Dermis blood vessel endothelial cell (primary cell): ENCODE data around the gene REEP3. TPM values are rescaled to one million over a fixed set of nuclear protein-coding genes. Genes with fewer than 3 reads are reported as not detected.
"Not testable (repeated sequence)": the region's sequence is repeated elsewhere in the genome, so short reads cannot be mapped to it uniquely, and the experiment has no call there.

Experiments
- DNase-seq: peaks from one replicate; pipeline ENCODE4 v3.0.0; 2010
- total RNA-seq: library from RNA; depleted of rRNA; stranded (reverse); fragments of >200 nt; gene quantifications from 2 replicates; pipeline ENCODE4 v1.2.3, GENCODE V29; 2014

Gene REEP3
- total RNA-seq, 1 donor from 2014 or later = 67.6 TPM

DNA sequence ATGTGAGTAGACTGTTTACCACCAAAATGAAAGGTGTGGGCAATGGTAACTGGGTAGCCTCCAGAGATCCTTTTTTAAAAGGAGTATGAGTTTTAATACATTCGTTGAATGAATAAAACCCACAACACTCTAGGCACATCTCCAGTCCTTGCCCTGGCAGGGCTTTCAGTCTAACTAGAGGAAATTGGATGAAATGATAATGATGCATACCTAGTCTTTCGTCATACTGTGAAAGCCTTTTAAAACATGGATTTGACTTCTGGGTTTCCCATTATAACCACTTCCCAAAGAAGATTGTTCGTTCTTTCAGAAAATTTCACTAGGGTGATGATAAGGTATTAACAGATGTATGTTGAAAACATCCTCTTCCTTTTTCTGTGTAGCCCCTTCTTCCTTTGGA, 110.8 kb downstream of the REEP3 start:
- no peak for DNase-seq

DNA sequence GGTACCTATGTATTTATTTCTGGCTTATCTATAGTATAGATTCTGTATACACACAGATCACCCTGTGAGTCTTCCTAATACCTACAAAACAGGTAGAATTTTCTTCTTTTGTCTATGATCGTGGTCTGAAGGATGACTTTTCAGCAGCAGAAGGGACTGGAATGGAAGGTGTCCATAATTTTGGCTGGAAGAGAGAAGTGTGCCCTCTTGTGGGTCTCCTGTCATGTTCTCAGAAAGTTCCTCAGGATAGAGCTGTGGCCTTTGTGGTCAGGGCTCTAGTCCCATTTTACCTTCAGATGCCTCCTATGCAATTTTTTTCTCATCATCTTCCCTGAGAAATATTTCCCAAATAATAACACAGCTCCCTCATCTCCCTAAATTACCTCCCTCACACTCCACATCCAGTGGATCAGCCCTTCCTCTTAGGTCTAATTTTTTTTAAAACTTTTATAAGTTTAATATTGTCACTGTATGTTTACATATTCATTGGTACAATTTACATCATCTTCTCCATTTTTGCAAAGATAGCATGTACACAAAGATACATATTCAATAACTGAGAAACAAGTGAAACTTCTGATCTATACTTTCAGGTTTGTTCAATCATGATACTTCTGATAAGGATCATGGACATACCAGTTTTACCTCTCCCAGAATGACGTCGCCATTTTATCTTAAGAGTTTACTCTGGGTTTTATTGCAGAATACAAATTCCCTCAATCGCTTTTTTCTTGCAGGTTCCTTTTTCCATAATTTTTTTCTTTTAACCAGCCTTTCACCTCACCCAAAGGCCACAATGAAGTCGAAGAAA, 112.7 kb downstream of the REEP3 start:
- peak; percentile 81 for DNase-seq

DNA sequence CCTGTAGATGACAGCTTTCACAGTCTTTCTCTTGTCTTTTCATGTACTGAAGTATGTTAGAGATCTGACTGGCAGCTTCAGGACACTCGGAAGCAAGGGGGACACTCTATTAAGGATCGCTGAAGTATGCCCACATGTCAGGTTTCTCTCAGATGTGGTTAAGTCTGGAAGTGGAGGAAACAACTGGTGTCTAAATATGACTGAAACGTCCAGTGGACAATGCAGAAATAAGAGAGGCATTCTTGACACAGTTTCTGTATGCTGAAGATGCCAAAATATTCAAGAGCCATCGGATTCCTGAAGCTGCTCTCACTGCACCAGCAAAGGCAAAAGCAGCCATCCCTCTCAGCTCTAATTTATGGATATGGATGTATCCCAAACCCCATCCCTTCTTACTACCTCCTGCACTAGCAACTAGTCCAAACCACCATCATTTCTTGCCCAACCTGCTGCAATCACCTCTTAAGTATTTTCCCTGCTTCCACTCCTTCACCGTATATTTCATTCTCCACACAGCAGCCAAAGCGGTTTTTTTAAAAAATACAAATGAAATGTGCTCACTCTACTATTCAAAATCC, 113.4 kb downstream of the REEP3 start:
- no peak for DNase-seq

DNA sequence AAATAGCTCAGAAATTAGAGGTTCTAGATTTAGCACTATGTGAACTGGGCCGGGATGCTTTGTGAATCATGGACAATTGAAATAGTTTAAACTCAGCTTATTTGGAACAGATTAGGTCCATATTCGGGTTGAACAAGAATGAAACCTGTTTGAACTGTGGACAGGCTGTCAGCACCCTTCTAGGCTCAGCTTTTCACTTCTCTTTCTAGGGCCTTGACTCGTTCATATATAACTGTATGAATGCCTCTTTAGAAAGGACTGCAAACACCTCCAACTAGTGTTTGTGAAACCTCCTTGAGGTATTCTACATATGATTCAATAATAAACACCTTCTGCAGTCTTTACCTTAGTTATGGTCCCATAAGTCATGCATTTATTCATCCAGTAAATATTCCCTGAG, 115.6 kb downstream of the REEP3 start:
- DNase-seq = no peak

DNA sequence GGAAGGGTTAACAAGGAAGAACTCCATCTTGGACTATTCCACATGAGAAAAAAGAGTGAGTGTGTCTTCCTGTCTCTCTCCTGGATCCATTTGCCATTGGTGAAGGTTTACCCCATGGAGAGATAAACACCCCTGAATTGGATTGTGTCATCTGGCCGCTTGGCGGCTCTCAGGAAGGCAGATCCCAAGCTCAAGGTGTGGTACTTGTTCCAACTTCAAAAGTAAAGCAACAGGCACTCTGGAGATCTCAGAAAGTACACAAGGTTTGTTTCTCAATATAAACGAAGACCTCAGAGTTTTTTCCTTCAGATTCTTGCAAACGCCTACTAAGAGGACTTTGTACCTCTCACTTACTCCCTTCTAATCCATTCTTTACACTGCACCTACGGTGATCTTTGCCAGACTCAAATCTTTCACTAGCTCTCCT, 116.7 kb downstream of the REEP3 start:
- no peak for DNase-seq

DNA sequence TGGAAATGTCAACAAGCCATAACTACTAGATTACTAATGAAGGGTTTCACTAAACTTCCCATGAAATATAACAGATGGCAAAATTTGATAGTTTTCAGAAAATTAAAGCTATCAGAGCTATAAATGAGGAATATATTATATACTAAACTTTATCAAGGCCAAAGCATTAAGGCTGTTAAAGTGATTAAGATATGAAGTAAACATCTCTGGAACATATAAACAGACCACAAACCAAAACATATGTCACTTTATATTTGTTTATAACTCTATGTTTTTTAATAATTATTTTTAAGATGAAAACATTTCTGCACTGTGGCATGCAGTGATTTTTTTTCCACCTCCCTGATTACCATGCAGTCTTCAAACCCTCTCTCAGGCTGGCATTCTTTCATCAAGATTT, 120.2 kb downstream of the REEP3 start:
- DNase-seq = no peak

DNA sequence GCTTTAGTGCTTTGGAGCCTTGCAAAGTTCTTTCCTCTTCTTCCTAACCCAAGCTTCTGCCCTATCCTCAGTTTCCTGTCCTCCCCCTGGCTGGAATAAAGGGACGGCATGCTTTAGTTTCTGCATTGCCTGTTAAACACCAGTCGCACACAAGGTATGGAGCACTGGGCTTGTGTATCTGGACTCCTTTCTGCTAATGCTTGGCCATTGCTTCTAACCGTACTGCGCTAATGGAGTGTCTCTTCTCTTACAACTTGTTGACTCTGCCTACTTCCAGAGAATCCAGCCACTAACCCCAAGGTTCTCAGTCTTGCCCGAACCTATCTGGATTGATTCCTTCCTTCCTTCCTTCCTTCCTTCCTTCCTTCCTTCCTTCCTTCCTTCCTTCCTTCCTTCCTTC, 120.6 kb downstream of the REEP3 start:
- DNase-seq = no peak

DNA sequence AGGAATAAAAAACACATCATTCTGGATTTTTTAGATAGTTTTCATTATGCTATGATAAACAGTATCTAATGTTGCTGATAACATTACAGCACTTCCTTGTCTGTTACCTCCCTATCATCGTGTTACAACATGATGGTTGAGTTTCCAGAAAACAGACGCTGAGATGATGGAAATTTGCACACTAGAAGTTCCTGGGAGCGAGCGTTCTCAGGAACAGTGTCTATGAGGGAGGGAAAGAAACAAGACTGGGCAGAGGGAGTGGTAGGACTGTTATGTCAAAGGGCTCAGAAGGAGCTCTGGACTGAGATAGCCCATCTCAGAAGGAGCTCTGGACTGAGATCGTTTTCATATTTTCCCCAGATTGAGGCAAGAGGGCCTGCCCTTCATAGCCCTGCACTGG, 121.6 kb downstream of the REEP3 start:
- DNase-seq = no peak

DNA sequence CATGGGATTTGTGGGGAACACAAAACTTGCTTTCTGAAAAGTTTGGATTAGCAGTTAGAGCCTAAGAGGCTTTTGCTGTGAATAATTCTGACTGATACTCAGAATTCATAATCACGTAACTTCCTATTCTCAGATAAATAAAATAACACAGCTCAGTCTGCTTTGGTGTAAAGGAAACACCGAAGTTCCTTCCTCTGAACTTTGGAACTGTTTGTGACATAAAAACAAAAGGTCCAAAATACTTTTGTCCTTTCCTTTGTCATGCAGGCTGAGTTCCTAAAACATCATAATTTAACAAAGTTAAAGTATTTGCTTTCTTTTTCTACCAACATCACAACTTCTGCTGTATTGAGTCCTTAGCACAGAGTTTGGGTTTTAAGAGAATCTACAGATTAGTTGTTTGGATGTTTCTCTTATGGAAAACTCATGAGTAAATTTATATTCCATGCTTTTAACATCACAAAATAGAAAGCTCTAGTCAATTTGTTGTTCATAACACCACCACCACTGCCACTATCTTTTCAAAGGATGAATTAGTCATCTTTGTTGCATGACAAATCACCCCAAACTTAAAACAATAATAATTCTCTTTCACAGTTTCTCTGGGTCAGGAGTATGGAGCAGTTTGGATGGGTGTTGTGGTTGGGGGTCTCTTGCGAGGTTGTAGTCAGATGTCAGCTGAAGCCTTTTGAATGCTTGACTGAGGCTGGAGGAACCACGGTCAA, 123.4 kb downstream of the REEP3 start:
- DNase-seq = peak; percentile 86

DNA sequence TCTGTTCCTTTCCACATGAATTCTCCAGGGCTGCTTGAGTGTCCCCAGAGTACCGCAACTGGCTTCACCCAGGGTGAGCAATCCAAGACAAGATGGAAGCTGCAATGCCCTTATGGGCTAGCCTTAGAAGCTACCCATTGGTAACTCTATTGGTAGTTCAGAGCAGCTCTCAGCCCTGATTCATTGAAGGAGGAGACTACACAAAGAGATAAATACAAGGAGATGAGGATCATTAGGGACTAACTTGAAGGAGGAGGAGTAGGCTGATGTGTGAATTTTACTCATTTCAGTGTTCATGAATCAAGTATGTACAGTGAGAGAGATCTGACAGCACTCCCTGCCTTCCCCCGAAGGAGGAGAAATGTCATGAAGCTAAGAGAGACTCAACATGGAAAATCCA, 124.0 kb downstream of the REEP3 start:
- no peak for DNase-seq

DNA sequence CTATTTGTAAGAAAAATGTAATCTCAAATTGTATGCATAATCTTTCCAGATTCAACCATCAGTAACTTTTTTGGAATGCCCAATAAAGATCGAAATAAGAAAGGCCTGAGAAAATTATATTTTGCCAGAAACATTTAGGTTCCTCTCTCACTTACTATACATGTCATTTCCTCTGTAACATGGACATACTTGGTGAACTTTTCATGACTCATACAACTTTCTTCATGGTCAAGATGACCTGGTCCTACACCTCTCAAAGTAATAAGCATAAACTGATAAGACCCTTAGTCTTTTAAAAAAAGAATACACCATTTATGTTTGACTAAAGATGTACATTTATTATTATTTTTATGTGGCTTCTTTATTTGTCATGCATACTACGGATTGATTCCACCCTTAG, 125.3 kb downstream of the REEP3 start:
- DNase-seq = peak; percentile 46

DNA sequence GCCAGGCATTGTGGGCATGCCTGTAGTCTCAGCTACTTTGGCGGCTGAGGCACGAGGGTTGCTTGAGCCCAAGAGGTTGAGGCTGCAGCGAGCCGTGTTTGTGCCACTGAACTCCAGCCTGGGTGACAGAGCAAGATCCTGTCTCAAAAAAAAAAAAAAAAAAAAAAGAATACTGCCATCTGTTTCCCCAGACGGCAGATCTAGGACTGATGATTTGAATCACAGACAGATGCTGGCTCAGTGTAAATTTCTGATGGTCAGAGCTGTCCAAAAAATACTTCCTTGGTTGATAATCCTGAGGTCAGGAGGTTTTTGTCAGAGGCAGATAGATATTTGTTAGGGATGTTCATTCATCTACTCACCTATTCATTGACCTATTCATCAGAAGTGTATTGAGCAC, 130.7 kb downstream of the REEP3 start:
- no peak for DNase-seq

DNA sequence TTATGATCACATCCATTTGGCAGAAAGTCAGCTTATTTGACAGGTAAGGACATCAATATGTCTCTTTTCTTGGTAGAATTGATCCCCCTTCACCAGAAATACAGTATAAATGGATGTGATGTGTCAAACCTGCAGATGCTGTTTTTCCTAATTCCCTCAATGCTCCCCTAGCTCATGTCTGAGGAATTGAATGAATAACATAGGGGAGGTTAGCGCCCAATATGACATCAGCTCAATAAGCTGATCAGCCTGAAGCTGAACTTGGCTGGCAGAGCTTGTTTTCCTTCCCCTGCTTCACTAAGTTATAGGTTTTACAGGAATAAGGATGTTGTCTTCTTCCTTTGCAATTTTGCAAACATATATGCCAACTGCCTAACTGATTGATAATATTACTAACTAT, 132.5 kb downstream of the REEP3 start:
- no peak for DNase-seq

DNA sequence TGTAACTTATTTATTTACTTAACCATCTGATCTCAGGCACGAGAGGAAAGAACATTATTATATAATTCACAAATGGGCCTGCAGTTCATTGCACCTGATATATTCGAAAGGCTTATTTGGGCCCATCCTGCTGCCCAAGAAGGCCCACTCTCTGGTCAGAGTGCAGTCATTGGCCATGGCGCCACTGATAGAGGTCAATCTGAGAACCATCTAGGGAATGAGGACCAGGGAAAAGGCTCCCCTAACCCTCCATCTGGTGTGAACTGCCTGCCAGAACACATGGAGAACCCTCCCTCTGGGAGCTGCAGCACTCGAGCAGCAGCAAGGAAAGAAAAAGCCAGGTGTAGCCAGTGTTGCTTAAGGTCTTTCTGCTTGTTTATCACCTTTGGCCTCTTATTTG, 136.6 kb downstream of the REEP3 start:
- no peak for DNase-seq

DNA sequence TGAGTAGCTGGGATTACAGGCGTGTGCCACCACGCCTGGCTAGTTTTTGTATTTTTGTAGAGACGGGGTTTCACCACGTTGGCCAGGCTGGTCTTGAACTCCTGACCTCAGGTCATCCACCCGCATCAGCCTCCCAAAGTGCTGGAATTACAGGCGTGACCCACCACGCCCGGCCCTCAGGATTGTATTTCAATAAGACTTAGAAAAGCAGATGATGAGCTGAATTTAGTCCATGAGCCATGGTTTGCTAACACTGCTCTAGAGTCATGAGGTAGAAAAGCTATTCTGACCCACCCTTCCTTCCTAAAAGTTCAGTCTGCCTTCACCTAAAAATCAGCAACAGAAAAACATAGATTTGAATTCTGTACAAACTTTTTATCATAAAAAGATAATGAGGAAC, 139.7 kb downstream of the REEP3 start:
- DNase-seq = not testable (repeated sequence)

DNA sequence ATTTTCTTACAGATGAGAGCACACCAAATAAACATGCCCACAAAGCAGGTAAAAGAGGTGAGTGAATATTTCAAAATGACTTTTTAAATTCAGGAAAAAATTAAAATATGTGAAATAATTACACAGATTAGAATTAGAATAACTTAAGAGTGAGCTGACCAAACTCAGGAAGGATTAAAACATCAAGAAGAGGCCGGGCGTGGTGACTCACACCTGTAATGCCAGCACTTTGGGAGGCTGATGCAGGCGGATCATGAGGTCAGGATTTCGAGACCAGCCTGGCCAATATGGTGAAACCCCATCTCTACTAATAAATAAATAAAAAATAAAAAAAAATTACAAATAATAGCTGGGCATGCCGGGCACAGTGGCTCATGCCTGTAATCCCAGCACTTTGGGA, 140.1 kb downstream of the REEP3 start:
- no peak for DNase-seq

DNA sequence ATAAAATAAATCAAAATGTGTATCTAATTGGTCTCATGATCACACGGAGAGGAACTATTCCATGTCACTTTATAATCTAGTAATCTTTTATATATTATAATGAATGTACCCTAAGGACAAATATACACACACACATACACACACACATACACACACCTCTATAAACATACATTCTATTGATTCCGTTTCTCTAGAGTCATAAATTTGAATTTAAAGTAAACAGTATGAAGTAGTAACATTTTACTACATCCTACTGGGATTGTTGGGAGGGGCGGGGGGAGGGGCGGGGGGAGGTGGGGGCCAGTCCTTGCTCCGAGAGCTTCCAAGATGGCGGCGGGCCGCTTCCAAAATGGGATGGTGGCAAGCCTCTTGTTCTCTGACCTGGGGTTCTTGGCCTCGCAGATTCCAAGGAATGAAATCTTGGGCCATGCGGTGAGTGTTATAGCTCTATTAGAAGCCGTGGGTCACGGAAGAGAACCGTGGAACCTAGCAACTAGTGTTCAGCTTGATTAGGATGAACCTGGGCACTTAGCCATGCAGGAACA, 143.2 kb downstream of the REEP3 start:
- DNase-seq = no peak

DNA sequence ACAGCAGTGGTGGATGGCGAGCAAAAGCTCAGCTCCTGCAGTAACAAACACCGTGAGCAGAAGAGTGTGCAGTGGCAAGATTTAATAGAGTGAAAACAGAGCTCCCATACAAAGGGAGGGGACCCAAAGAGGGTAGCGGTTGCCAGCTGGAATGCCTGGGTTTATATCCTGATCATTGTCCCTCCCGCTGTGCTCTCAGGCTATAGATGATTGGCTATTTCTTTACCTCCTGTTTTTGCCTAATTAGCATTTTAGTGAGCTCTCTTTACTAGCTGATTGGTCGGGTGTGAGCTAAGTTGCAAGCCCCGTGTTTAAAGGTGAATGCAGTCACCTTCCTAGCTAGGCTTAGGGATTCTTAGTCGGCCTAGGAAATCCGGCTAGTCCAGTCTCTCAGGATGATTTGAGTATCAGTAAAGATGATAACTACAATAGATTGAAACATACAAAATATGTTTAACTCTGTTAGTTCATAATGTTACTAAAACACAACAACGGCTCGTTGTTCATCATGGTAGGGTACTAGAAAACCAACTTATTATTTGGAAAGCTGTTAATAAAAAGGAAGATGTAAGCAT, 143.9 kb downstream of the REEP3 start:
- not testable (repeated sequence) for DNase-seq

DNA sequence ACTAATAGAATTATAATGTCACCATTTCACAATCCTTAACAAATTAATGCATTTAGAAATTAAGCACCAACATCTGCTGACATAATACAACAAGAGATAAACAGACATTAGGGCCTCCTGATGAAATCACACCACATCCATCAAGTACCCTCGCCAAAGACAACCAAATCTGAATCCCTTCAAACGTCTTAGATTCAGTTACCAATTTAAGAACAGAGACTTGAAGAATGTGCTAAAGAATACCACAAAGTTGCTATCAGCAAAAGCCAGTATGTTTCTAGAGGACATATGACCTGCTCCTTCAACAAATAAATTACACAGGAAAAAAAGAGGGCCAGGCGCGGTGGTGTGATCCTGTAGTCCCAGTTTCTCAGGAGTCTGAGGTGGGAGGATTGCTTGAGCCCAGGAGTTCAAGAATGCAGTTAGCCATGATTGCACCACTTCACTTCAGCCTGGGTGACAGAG, 144.5 kb downstream of the REEP3 start:
- no peak for DNase-seq

DNA sequence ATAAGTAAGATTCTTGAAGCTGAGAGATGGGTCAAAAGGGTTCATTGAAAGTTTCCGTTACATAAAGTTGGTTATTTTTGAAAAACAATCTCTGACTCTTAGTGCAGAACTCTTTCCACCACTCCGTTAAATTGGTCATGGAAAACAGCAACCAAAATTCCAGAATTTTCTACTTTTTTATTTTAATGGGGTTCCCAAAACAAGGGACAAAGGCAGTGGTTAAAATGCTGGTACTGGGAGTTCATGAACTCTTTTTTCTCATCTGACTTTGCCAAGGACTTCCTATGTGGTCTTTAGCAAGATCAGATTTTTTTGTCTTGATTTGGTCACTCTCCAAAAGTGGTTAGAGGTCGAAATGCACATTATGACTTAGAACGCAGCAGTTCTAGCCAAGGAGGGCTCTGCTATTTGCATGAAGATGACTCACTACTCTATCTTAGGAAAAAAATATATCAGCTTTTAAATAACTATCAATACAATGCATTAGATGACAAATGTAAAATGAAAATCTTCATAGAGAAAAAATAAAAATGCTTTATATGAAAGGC, 145.7 kb downstream of the REEP3 start:
- DNase-seq = peak; percentile 91

DNA sequence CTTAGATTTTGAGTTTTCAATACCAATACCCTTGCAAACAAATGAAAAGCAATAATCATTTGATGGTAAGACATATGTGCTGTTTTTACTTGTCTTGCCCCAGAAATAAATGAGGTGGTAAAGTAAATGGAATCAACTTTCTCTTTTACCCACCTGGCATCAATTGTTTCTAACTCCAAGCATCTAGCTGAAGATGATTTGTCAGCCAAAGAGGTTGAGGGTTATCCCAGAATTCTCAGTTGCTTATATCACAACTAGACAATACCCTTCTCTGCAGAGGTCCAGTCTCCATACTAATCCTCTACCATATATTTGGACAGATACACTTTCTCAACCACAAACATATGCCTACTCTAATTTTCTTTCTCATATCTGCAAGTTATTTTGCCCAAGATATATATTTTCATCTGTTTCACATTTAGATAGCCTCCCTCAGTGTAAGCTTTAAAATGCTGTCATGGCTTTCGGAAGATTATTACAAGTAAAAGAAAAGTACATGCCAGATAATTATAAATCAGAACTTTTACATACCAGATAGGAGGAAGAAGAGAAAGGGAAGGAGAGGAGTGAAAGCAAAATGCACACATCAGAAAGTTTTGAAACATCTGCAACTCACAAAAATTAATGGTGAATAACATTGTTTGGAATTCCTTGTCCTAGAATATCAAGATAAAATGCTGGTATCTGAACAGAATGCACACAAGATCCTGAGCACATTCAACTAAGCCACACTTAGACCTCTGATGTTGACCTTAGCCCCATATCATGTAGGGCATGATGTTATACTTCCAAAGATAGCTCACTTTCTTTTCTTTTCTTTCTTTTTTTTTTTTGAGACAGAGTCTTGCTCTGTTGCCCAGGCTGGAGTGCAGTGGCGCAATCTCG, 146.6 kb downstream of the REEP3 start:
- DNase-seq = no peak
